ENCODE results near the gene PVRIG.
"Not testable (repeated sequence)": the region's sequence is repeated elsewhere in the genome, so short reads cannot be mapped to it uniquely, and the experiment has no call there.

Gene PVRIG

DNA sequence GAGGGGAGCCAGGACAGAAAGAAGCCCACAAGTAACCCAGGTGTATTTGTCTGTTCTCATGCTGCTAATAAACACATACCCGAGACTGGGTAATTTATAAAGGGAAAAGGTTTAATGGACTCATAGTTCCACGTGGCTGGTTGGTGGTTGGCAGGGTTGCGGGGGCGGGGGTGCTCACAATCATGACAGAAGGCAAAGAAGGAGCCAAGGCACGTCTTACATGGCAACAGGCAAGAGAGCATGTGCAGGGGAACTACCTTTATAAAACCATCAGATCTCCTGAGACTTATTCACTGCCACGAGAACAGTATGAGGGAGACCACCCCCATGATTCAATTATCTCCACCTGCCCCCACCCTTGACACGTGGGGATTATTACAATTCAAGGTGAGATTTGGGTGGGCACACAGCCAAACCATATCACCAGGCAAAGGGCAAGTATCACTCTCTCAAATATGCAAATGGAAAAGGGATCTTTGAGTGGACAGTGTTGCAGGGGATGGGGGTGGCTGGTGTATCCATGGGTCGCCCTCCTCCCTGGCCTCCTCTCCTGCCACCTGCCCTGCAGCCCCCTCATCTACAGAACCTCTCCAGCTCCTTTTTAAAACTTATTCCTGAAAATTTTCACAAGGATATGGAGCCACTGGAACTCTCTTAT is 15.0 kb downstream of the PVRIG start:
- not testable (repeated sequence) for DNase-seq (ENCODE audit: low spot score)

DNA sequence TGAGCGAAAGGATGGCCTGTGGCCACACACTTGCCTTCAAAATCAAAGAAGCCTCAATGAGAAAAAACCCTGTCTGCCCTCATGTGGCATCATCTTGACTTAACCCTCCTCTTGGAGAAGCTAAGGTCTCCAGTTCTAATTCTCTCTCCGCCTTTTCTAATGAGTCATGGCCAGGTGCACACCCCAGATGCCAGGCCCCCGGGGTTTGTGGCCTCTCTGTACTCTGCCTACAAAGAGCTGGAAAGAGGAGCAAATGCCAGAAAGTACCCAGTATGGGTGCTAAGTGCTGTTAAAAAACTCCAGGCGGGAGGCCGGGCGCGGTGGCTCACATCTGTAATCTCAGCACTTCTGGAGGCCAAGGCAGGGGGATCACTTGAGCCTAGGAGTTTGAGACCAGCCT is 20.2 kb downstream of the PVRIG start:
- DNase-seq (ENCODE audit: low spot score) = not testable (repeated sequence)

DNA sequence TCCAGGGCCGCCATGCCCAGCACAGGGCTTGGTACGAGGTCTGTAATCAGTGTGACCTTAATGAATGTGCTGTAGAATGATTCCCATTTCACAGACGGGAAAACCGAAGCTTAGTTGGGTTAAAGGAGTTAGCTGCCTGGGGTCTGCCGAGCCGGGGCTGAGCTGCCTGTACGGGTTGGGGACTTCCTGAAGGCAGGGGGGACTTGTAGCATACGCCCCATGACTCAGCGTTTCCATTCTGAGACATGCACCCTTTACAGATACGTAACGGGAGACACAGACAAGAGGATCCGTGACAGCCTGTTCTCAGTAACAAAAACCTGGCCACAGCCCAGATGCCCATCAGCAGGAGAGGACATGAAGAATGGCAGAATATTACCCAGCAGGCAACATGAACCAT is 23.6 kb downstream of the PVRIG start:
- not testable (repeated sequence) for DNase-seq (ENCODE audit: low spot score)

DNA sequence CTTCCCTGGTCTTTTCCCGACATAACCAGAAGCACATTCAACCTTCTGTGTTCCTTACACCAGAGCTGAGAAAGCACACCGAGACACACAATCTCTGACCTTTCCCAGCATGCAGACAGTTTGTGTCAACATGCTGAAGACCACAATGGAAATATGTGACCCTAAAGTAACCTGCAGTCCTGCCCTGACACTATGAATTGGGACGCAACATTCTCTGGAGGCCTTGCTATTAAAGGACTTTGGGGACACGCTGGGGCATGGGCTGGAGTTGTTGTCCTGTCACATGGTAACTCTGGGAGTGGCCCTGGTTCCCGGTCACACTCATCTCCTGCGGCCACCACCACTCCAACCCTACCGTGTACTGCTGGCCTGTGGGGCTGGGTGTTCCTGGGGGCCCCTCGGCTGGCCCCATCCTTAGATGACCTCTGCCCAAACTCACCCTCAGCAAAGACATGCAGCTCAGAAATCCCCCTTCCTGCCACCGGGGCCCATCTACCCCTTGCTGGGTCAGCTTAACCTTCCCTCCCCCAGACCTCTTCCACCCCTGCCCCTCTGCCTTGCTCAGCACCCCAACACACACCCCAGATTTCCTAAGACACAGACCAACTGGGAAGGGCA is 25.3 kb downstream of the PVRIG start:
- DNase-seq (ENCODE audit: low spot score) = not testable (repeated sequence)

DNA sequence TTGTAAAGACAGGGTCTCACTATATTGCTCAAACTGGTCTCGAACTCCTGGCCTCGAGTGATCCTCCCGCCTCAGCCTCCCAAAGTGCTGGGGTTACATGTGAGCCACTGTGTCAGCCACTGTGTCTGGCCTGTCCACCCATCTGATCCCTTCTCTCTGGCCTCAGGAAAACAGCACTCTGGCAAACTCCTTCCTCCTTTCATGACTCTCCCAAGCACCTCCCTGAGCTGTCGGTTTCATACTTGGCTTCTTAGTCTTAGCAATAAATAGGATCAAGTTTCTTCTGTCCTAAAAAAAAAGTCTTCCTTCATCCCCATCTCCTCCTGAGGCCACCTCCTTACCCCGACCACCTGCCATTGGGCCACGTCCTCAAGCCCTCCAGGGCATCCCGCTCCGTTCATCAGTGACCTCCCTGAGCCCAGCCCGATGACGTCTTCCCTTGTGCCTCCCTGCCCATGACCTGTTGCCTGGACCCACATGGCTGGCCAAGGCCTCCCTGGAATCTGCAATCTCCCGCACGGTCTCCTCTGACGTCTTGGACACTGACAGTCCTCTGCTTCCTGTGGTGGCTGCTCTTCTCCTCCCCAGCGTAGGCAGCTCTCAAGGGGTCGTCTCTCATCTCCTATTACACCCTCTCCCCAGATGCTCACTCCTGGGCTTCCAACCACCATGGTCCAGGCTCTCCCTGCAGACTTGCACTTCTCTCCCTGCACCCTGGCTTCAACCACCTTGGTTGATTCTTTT is 26.5 kb downstream of the PVRIG start:
- DNase-seq (ENCODE audit: low spot score) = not testable (repeated sequence)

DNA sequence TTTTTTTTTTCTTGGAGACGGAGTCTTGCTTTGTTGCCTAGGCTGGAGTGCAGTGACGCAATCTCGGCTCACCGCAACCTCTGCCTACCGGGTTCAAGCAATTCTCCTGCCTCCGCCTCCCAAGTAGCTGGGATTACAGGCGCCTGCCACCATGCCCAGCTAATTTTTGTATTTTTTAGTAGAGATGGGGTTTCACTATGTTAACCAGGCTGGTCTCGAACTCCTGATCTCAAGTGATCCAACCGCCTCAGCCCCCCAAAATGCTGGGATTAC is 27.1 kb downstream of the PVRIG start:
- DNase-seq (ENCODE audit: low spot score) = not testable (repeated sequence)

DNA sequence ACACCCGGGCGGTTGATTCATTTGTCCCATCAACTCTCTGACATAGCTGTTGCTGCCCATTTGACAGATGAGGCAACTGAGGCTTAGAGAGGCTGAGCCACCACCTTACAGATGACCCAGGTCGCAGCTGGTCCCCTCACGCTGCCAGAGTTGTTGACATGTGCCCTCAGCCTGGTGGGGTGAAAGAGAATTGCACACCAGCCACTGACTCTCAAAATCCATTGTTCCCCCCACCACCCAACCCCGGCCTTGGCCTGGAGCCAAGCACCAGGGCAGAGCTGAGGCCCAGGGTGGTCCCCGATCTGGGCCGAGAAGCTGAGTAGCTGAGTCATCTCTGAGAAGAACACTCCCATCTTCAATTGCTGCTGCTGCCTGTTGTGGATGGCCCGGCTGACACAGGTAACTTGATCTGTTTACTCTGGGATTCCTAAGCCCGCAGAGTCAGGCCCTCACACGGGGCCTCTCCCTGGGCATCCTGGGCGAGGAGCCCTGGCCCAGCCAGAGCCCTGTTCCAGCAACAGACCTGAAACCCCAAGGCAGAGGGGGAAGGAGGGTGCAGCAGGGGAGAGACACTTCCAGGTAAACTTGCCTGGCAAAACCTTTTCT is 27.5 kb downstream of the PVRIG start:
- DNase-seq (ENCODE audit: low spot score) = no peak

DNA sequence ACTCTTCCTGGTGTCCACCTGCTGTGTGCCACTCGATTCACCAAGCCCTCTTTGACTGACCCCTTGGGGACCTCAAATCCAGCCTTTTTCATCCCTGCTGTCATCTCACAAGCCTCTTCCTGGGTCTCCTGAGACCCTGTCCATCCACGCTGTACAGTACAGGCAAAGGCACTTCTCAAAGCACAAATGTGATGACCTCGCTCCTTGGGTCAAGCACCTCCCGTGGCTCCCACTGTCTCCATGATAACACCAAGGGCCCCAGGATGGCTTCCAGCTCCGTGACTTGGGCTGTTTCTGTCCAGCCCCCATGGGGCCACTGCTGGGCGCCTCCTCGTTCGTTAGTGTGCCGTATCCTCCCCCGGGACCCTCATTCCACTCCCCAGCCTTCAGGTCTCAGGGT is 28.7 kb downstream of the PVRIG start:
- DNase-seq (ENCODE audit: low spot score) = no peak

DNA sequence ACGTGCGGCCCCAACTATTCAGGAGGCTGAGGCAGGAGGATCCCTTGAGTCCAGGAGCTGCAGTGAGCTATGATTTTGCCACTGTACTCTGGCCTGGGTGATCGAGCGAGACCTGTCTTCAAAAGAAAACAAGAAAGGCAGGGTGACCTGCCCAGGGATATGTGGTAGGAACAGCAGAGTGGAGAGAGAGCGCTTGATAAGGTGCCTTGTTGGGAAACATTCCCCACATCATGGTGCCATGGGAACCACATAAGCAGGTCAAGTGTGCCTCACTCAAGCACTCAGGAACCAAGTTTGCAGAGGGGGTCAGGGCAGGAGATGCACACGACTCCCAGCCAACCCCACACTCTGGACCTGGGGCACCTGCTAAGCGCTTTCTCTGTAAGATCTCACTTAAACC is 37.3 kb downstream of the PVRIG start:
- no peak for DNase-seq (ENCODE audit: low spot score)

DNA sequence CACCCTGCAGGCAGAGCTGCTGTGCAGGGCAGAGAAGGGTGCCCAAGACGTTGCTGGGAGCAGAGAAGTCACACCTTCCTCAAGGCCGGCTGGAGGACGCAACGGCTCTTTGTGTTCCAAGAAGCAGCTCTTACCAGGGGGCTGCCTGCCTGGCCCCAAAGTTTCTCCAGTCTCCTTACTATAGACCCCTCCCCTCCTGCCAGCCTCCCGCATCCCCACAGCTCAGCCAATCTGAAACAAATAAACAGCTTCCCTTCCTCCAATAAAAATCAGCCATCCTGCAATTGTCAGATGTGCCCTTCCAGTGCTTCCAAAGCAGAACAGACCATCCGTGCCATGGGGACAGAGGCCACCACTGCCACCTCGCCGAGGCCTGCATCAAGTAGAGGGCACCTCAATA is 40.2 kb downstream of the PVRIG start:
- DNase-seq (ENCODE audit: low spot score) = not testable (repeated sequence)

DNA sequence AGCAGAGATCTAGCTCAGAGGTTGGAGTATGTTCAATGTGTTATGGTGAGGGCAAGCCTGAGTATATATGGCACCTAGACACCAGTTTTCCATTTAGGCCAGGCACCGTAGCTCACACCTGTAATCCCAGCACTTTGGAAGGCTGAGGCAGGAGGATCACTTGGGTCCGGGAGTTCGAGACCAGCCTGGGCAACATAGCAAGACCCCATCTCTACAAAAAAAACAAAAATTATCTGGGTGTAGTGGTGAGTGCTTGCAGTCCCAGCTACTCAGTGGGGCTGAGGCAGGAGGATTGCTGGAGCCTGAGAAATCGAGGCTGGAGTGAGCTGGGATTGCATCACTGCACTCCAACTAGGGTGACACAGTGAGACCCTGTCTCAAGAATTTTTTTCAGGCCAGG is 43.1 kb downstream of the PVRIG start:
- not testable (repeated sequence) for DNase-seq (ENCODE audit: low spot score)

DNA sequence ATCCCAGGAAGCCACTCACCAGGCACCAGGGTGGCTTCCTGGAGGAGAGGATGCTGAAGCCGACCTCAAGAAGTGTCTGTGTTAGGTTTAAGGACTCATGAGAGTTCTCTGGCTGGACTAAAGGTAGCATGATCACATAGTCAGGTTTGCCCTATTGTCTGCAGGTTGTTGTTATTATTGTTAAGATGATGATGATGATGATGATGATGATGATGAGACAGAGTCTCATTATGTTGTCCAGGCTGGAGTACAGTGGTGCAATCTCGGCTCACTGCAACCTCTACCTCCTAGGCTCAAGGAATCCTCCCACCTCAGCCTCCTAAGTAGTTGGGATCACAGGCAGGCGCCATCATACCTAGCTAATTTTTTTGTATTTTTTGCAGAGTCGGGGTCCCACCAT is 44.5 kb downstream of the PVRIG start:
- DNase-seq (ENCODE audit: low spot score) = not testable (repeated sequence)

DNA sequence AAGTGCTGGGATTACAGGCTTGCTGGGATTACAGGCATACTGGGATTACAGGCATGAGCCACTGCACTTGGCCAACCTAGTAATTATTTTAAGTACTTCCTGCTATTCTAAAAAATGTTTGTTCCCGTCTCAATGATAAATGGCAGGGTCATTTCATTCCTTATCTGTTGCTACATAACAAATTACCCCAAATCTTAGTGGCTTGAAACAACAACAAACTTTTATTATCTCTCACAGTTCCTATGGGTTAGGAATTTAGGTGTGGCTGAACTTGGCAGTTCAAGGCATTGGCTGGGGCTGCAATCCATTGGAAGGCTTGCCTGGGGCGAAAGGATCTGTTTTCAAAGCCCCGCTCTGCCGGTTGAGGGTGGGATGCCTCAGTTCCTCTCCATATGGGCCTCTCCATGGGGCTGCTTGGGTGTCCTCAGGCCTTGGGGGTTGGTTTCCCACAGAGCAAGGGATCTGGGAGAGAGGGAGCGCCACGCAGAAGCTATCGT is 45.0 kb downstream of the PVRIG start:
- DNase-seq (ENCODE audit: low spot score) = not testable (repeated sequence)

DNA sequence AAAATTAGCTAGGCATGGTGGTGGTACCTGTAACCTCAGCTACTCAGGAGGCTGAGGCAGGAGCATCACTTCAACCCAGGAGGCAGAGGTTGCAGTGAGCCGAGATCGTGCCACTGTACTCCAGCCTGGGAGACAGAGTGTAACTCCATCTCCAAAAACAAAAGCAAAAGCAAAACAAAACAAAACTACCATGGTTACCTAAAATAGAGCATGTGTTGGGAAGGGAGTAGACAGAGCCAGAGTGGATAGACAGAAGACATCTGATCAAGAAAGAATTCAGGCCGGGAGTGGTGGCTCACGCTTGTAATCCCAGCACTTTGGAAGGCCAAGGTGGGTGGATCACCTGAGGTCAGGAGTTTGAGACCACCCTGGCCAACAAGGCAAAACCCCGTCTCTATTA is 46.1 kb downstream of the PVRIG start:
- not testable (repeated sequence) for DNase-seq (ENCODE audit: low spot score)

DNA sequence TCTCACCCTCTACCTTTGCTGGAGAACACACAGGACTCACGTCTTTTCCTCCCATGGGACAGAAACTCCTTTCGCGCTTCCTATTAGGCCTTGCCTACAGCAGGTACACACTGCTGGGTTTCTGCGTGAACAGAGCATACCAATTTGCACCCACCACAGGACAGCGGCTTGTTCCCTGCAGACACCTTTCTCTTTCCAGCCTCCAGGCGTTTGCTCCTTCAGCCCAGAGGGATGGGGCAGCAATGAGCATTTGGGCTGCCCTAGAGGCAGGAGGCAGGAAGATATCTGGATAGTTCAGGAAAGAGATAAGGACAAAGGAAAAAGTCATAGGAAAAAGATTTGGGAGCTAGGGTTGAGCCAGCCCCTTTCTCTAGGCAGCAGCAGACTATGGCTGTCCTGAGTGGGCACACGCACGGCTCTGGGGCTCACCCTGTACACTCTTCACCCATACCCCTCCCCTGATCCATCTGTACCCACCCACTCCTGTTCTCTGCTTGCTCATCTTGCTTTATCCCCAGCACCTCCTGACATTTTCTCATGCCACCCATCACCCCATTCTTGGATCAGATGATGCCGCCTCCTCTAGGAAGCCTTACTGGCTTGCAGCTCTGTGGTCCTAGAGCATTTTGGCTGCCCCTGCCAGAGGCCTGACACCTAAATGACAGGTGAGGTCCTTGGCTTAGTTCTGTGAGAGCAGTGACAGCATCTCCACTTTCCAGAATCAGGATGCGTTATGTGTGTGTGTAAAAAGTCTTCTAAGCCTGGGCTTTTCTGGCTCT is 47.0 kb downstream of the PVRIG start:
- no peak for DNase-seq (ENCODE audit: low spot score)

DNA sequence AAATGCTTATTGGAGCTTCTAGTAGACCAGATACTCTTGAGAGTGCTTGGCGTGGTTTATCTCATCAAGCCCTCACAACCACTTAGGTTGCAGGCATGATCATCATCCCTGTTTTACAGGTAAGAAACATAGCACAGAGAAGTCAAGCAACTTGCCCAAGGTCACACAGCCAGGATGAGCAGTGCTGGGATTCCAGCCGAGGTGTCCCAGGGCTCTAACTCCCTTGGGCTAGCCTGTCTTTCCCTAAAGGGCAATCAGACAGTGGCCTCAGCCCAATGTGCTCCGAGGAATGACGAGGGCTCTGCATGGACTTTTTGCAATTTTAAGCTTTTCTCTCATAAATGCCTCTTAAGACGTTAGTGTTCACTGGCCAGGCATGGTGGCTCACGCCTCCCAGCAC is 47.9 kb downstream of the PVRIG start:
- no peak for DNase-seq (ENCODE audit: low spot score)

DNA sequence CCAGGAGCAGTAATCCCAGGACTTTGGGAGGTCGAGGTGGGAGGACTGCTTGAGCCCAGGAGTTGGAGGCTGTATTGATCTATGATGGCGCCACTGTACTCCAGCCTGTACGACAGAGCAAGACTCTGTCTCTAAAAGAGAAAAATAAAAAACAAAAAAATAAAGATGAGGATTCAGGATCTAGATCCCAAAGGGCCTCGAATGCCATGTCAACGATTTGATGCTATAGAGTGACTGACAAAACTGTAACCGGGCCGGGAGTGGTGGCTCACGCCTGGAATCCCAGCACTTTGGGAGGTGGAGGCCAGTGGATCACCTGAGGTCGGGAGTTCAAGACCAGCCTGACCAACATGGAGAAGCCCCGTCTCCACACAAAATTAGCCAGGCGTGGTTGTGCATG is 49.1 kb downstream of the PVRIG start:
- DNase-seq (ENCODE audit: low spot score) = not testable (repeated sequence)

DNA sequence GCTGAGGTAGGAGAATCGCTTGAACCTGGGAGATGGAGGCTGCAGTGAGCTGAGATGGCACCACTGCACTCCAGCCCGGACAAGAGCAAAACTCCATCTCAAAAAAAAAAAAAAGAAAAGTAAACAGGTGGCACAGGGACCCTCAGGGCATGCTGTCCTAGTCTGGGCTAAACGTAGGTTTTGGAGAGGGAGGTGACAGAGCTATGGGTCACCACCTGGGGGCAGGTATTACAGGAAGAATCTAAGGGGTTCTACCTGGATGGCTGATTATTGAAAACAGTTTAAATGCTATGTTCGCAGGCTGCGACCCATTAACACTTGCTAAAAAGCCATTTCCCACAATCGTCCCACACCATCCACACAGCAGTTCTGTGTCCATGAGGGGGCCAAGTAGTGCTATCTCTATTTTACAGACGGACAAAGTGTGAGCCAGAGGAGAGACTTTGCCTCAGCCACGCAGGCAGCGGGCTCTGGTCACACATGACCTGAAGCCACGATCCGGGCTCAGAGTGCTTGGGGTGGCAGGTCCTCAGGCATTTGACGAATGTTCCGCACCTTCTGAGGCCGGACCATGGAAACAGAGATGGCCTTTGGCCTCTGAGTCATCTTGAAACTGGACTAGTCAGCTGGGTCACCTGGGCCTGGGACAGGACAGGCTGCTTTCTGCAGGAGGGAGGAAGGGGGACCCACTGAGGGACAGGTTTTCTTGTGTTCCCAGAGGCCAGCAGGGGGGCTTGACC is 49.7 kb downstream of the PVRIG start:
- DNase-seq (ENCODE audit: low spot score) = not testable (repeated sequence)

DNA sequence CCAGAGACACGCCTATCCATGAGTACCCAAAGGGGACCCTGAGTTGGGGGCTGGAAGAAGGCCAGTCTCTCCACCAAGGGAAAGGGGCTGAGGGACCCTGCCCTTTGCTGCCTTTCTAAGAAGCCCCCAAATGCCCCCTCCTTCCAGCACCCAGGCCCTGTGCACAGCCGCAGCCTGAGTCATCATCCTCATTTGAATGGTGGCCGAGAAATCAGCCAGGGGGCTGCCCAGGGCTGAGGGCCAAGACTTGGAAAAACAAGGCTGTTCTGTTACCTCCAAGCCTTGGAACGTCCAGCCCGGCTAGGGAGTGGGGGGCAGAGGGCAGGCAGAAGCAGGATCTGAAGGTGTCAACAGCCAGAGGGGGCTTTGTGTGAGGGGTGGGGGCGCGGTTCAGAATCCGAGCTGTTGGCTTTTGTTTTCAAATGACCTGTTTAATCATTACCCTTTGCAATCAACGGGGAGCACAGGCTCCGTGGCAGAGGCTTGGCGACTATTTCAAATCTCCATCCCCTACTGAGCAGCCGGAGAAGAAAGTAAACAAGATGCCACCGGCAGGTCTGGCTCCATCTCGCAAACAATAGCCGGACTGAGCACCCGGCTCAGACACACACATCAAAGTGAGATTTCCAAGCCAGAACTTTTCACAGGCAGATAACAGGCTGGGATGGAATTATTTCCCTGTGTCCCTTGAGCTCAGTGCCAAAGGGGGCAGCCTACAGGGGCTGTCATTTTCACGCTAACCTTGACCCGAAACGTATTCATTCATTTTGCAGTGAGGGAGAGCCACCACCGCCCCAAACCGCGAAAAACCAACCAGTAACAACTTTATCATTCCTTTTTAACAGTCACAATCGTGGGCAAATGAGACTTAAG is 50.5 kb downstream of the PVRIG start:
- DNase-seq (ENCODE audit: low spot score) = not testable (repeated sequence)
